HG03060 (cell line): ENCODE data around the gene DAPK3.
A peak's percentile ranks its signal among the peaks of the same experiment; 100 is the strongest.
"Not testable (repeated sequence)": the region's sequence is repeated elsewhere in the genome, so short reads cannot be mapped to it uniquely, and the experiment has no call there.

Experiments
- ATAC-seq: cut with Tn5 transposase; IDR thresholded peaks from one replicate; pipeline ENCODE4 v1.9.1; 2021; ENCODE audit warnings: low read depth, moderate number of reproducible peaks; ENCODE audit not compliant: unreplicated experiment

The DAPK3 gene

GRCh38 chr19:4007021-4007835, 36.3 kb upstream of the DAPK3 start, which contains the start of gene PIAS4:
Gene PIAS4, plus strand, starts transcription at chr19:4007736. Its CDS starts 25 bp downstream, at chr19:4007761.
- peak; percentile 52 for ATAC-seq

- ATAC-seq, result not testable (repeated sequence)
These were observed 34.5 kb upstream of the DAPK3 start for GRCh38 chr19:4005436-4005835.

GRCh38 chr19:4000798-4001197, 29.9 kb upstream of the DAPK3 start:
- ATAC-seq, result not testable (repeated sequence)

GRCh38 chr19:3998667-3999412, 27.9 kb upstream of the DAPK3 start:
- not testable (repeated sequence) for ATAC-seq

- no peak for ATAC-seq
These were observed 24.7 kb upstream of the DAPK3 start for GRCh38 chr19:3995607-3996006.

GRCh38 chr19:3990815-3991117, 19.9 kb upstream of the DAPK3 start:
- ATAC-seq, result no peak

GRCh38 chr19:3987619-3988371, 16.9 kb upstream of the DAPK3 start:
- ATAC-seq, result no peak

- ATAC-seq, result no peak
These were observed 15.6 kb upstream of the DAPK3 start for GRCh38 chr19:3986260-3987041.

- ATAC-seq, result no peak
These were observed 14.9 kb upstream of the DAPK3 start for GRCh38 chr19:3985643-3986259.

GRCh38 chr19:3984908-3985642, 14.2 kb upstream of the DAPK3 start, which contains the start of gene EEF2:
Gene EEF2, minus strand, starts transcription at chr19:3985463. Its CDS starts 83 bp downstream, at chr19:3985380.
- no peak for ATAC-seq

- no peak for ATAC-seq
These were observed 13.6 kb upstream of the DAPK3 start for GRCh38 chr19:3984584-3984907.

GRCh38 chr19:3983936-3984583, 13.2 kb upstream of the DAPK3 start:
- ATAC-seq, result no peak

- no peak for ATAC-seq
These were observed 12.6 kb upstream of the DAPK3 start for GRCh38 chr19:3983542-3983914.

- no peak for ATAC-seq
These were observed 12.0 kb upstream of the DAPK3 start for GRCh38 chr19:3982701-3983541.

- ATAC-seq, result no peak
These were observed 11.1 kb upstream of the DAPK3 start for GRCh38 chr19:3981736-3982681.

- ATAC-seq, result no peak
These were observed 10.5 kb upstream of the DAPK3 start for GRCh38 chr19:3981373-3981735.
